Karpas-422 (cell line): ENCODE data around the gene ALOX5. TPM values are rescaled to one million over a fixed set of nuclear protein-coding genes. Genes with fewer than 3 reads are reported as not detected.
"Not testable (repeated sequence)": the region's sequence is repeated elsewhere in the genome, so short reads cannot be mapped to it uniquely, and the experiment has no call there.

Source experiments
- DNase-seq: peaks from one replicate; pipeline ENCODE4 v3.0.0-alpha.2; 2015
- H2AFZ ChIP-seq: fragments of 200-600 bp; sonication (generic); 2 replicates; pipeline ENCODE4 v1.6.1; 2014; ENCODE audit warnings: antibody characterized with exemption, low read length, mixed read lengths
- H3K27ac ChIP-seq: fragments of 200-600 bp; sonication (generic); 2 replicates; pipeline ENCODE4 v1.5.1; 2014; ENCODE audit warnings: mild to moderate bottlenecking, low read length, moderate library complexity
- H3K27me3 ChIP-seq: fragments of 200-600 bp; sonication (generic); 2 replicates; pipeline ENCODE4 v1.6.1; 2014; ENCODE audit warnings: low read length, mixed read lengths
- H3K36me3 ChIP-seq: fragments of 200-600 bp; sonication (generic); 2 replicates; pipeline ENCODE4 v1.6.1; 2014; ENCODE audit warnings: low read length, mixed read lengths; ENCODE audit not compliant: insufficient read depth
- H3K4me1 ChIP-seq: fragments of 200-600 bp; sonication (generic); 2 replicates; pipeline ENCODE4 v1.6.1; 2014; ENCODE audit warnings: mild to moderate bottlenecking, low read length, mixed read lengths
- H3K4me2 ChIP-seq: fragments of 200-600 bp; sonication (generic); 2 replicates; pipeline ENCODE4 v1.6.1; 2014; ENCODE audit warnings: low read length, low read depth, mild to moderate bottlenecking; ENCODE audit not compliant: poor library complexity, severe bottlenecking
- H3K4me3 ChIP-seq: fragments of 200-600 bp; sonication (generic); 2 replicates; pipeline ENCODE4 v1.5.1; 2014; ENCODE audit warnings: mild to moderate bottlenecking, antibody characterized with exemption, low read length, mixed read lengths
- H3K79me2 ChIP-seq: fragments of 200-600 bp; sonication (generic); 2 replicates; pipeline ENCODE4 v1.6.1; 2014; ENCODE audit warnings: mild to moderate bottlenecking, low read length, mixed read lengths
- H3K9ac ChIP-seq: fragments of 200-600 bp; sonication (generic); 2 replicates; pipeline ENCODE4 v1.6.0; 2014; ENCODE audit warnings: low read length
- H3K9me2 ChIP-seq: fragments of 200-600 bp; sonication (generic), shearing (Covaris generic); replicated peaks from 2 replicates; pipeline ENCODE4 v1.6.0; 2014; ENCODE audit warnings: mild to moderate bottlenecking, low read length, moderate library complexity; ENCODE audit not compliant: insufficient read depth
- H3K9me3 ChIP-seq: fragments of 300-700, 200-600 bp; sonication (generic); 2 replicates; pipeline ENCODE4 v1.6.1; 2014; ENCODE audit warnings: low read length, mixed read lengths
- H4K20me1 ChIP-seq: fragments of 200-600 bp; sonication (generic); 2 replicates; pipeline ENCODE4 v1.6.1; 2014; ENCODE audit warnings: mild to moderate bottlenecking, antibody characterized with exemption, low read length, low read depth; ENCODE audit not compliant: insufficient read depth
- total RNA-seq: library from RNA; depleted of rRNA; stranded (reverse); fragments of >200 nt; shearing (Covaris generic); gene quantifications from 2 replicates; pipeline ENCODE4 v1.2.3, GENCODE V29; 2014; ENCODE audit warnings: low replicate concordance; rRNA removed

The ALOX5 gene
- total RNA-seq = 480 and 661 TPM in 2 replicates

- DNase-seq = peak; percentile 95
- H3K36me3 ChIP-seq = peaks cover 38% of the 10 kb centered on the region
- H4K20me1 ChIP-seq = peaks cover 24% of the 10 kb centered on the region
- H3K9me2 ChIP-seq = no peaks in the 10 kb centered on the region
- H3K4me1 ChIP-seq = peaks cover 72% of the 10 kb centered on the region
- peak within 1 kb of the TSS; percentile 98 for H3K27ac ChIP-seq
- peak within 1 kb of the TSS; percentile 93 for H3K4me3 ChIP-seq
- no peak within 1 kb of the TSS for H2AFZ ChIP-seq
- no peaks in the 10 kb centered on the region for H3K9me3 ChIP-seq
- H3K4me2 ChIP-seq = peak within 1 kb of the TSS; percentile 95
- peak within 1 kb of the TSS; percentile 98 for H3K9ac ChIP-seq
- H3K27me3 ChIP-seq = no peaks in the 10 kb centered on the region
- H3K79me2 ChIP-seq = peaks cover 59% of the 10 kb centered on the region
Observed at GRCh38 chr10:45373576-45374349, at the start of gene ALOX5. ALOX5 (plus strand) TSS chr10:45374216; CDS start chr10:45374280, 64 bp downstream.

GRCh38 chr10:45325116-45325515, 48.9 kb upstream of the ALOX5 start:
- H3K27ac ChIP-seq = no peak overlapping the region

GRCh38 chr10:45326864-45327263, 47.2 kb upstream of the ALOX5 start:
- DNase-seq, H3K4me2 ChIP-seq, H4K20me1 ChIP-seq, H3K79me2 ChIP-seq, H3K4me1 ChIP-seq, H3K27me3 ChIP-seq, H3K36me3 ChIP-seq, H2AFZ ChIP-seq, H3K27ac ChIP-seq, H3K9me3 ChIP-seq, H3K9ac ChIP-seq, H3K4me3 ChIP-seq, H3K9me2 ChIP-seq: not testable (repeated sequence)

More at GRCh38 chr10:45325116-45325515, 48.9 kb upstream of the ALOX5 start:
- H3K4me3 ChIP-seq = no peak overlapping the region
- DNase-seq = no peak
- H3K9me2 ChIP-seq = no peaks in the 10 kb centered on the region
- H3K4me2 ChIP-seq = no peak overlapping the region
- peaks cover 8% of the 10 kb centered on the region; the same call in 1 of the 2 replicates for H3K9me3 ChIP-seq
- no peaks in the 10 kb centered on the region for H3K79me2 ChIP-seq
- H3K36me3 ChIP-seq = 0 out of 2 replicates have a peak, but pooled peaks cover 5% of the 10 kb centered on the region
- H3K9ac ChIP-seq = no peak overlapping the region
- no peaks in the 10 kb centered on the region for H3K4me1 ChIP-seq
- no peaks in the 10 kb centered on the region for H4K20me1 ChIP-seq
- no peak overlapping the region for H2AFZ ChIP-seq
- H3K27me3 ChIP-seq = no peaks in the 10 kb centered on the region

GRCh38 chr10:45331824-45332223, 42.2 kb upstream of the ALOX5 start:
- not testable (repeated sequence) for H3K9ac ChIP-seq, H3K4me1 ChIP-seq, H3K9me3 ChIP-seq, DNase-seq, H2AFZ ChIP-seq, H3K9me2 ChIP-seq, H4K20me1 ChIP-seq, H3K4me3 ChIP-seq, H3K27me3 ChIP-seq, H3K27ac ChIP-seq, H3K79me2 ChIP-seq
- Histone ChIP-seq H3K4me2 (peak overlapping the region; percentile 54), H3K36me3 (peaks cover 11% of the 10 kb centered on the region)

- no peaks in the 10 kb centered on the region for H4K20me1 ChIP-seq
- H3K4me3 ChIP-seq = no peak overlapping the region
- H3K36me3 ChIP-seq = peaks cover 14% of the 10 kb centered on the region
Observed at GRCh38 chr10:45339894-45340293, 34.1 kb upstream of the ALOX5 start.

GRCh38 chr10:45340420-45340819, 33.6 kb upstream of the ALOX5 start:
- H3K4me1 ChIP-seq, H3K9ac ChIP-seq, H3K4me2 ChIP-seq, H3K9me3 ChIP-seq, H3K27ac ChIP-seq, H3K4me3 ChIP-seq, H4K20me1 ChIP-seq, H3K9me2 ChIP-seq, H3K79me2 ChIP-seq, H3K36me3 ChIP-seq, H2AFZ ChIP-seq, DNase-seq, H3K27me3 ChIP-seq: not testable (repeated sequence)

More at GRCh38 chr10:45339894-45340293, 34.1 kb upstream of the ALOX5 start:
- Histone ChIP-seq H3K4me2 (no peak overlapping the region), H3K27me3 (no peaks in the 10 kb centered on the region), H3K9me2 (no peaks in the 10 kb centered on the region), H3K79me2 (peaks cover 4% of the 10 kb centered on the region; the same call in 1 of the 2 replicates), H3K9ac (no peak overlapping the region), H3K9me3 (0 out of 2 replicates have a peak, but pooled peaks cover 3% of the 10 kb centered on the region), H3K4me1 (no peaks in the 10 kb centered on the region), H3K27ac (no peak overlapping the region), H2AFZ (no peak overlapping the region)
- DNase-seq = no peak

- not testable (repeated sequence) for H3K27me3 ChIP-seq, H3K4me2 ChIP-seq, H3K9me3 ChIP-seq, H2AFZ ChIP-seq, H3K79me2 ChIP-seq, DNase-seq, H4K20me1 ChIP-seq, H3K9ac ChIP-seq, H3K4me3 ChIP-seq, H3K36me3 ChIP-seq, H3K9me2 ChIP-seq, H3K27ac ChIP-seq, H3K4me1 ChIP-seq
Observed at GRCh38 chr10:45346652-45347335, 27.2 kb upstream of the ALOX5 start.

GRCh38 chr10:45347464-45347863, 26.6 kb upstream of the ALOX5 start:
- H3K4me3 ChIP-seq, H3K4me2 ChIP-seq, H2AFZ ChIP-seq, H3K27me3 ChIP-seq, H3K9ac ChIP-seq, H3K79me2 ChIP-seq, H3K36me3 ChIP-seq, H4K20me1 ChIP-seq, DNase-seq, H3K4me1 ChIP-seq, H3K27ac ChIP-seq, H3K9me2 ChIP-seq, H3K9me3 ChIP-seq: not testable (repeated sequence)
